Measurements from ENCODE around the gene LRMDA.

The LRMDA gene

GRCh38 chr10:76278811-76279460 is 847.5 kb downstream of the LRMDA start:
- Histone ChIP-seq H3K4me1 (no peaks in the 10 kb centered on the region), H4K20me1 (no peaks in the 10 kb centered on the region), H3K27me3 (no peaks in the 10 kb centered on the region), H3K4me2 (no peak overlapping the region), H3K9ac (no peak overlapping the region), H3K36me3 (no peaks in the 10 kb centered on the region), H3K9me3 (replicated peaks in 1 of 11) (peaks cover 22 to 32% (median 28%) of the 10 kb centered on the region in 11 experiments), H3K27ac (no peak overlapping the region), H3K4me3 (no peak overlapping the region)
- TF ChIP-seq Cebpa-rat (IDR thresholded peaks at IDR 0.05), result no peak

GRCh38 chr10:76281659-76282058 is 850.2 kb downstream of the LRMDA start:
- Histone ChIP-seq H3K27me3 (no peaks in the 10 kb centered on the region), H3K4me3 (no peak overlapping the region), H3K9ac (no peak overlapping the region), H3K36me3 (no peaks in the 10 kb centered on the region), H3K9me3 (replicated peaks in 1 of 11) (peaks cover 0 to 12% (median 4%) of the 10 kb centered on the region in 11 experiments; a peak in 5 of 22 replicates), H3K4me1 (no peaks in the 10 kb centered on the region), H4K20me1 (no peaks in the 10 kb centered on the region), H3K27ac (no peak overlapping the region), H3K4me2 (no peak overlapping the region)
- TF ChIP-seq Cebpa-rat (IDR thresholded peaks at IDR 0.05), result no peak

GRCh38 chr10:76282061-76283025 is 850.9 kb downstream of the LRMDA start:
- H4K20me1 ChIP-seq, result no peaks in the 10 kb centered on the region
- no peaks in the 10 kb centered on the region for H3K36me3 ChIP-seq
- H3K4me3 ChIP-seq, result no peak overlapping the region
- H3K4me1 ChIP-seq, result no peaks in the 10 kb centered on the region
- no peak for TF ChIP-seq Cebpa-rat (IDR thresholded peaks at IDR 0.05)
- H3K9ac ChIP-seq, result no peak overlapping the region
- no peaks in the 10 kb centered on the region for H3K27me3 ChIP-seq
- H3K27ac ChIP-seq, result no peak overlapping the region
- H3K9me3 ChIP-seq (replicated peaks in 1 of 11), result peaks cover 0 to 8% (median 0%) of the 10 kb centered on the region in 11 experiments; a peak in 1 of 22 replicates
- no peak overlapping the region for H3K4me2 ChIP-seq

GRCh38 chr10:76284351-76284750 is 852.9 kb downstream of the LRMDA start:
- H3K27me3 ChIP-seq, result no peaks in the 10 kb centered on the region
- H3K27ac ChIP-seq, result no peak overlapping the region
- no peak overlapping the region for H3K4me2 ChIP-seq
- no peaks in the 10 kb centered on the region for H3K4me1 ChIP-seq
- no peaks in the 10 kb centered on the region for H4K20me1 ChIP-seq
- no peak overlapping the region for H3K4me3 ChIP-seq
- peaks cover 0 to 8% (median 0%) of the 10 kb centered on the region in 11 experiments; a peak in 1 of 22 replicates for H3K9me3 ChIP-seq (replicated peaks in 1 of 11)
- no peak overlapping the region for H3K9ac ChIP-seq
- TF ChIP-seq Cebpa-rat (IDR thresholded peaks at IDR 0.05), result no peak
- H3K36me3 ChIP-seq, result no peaks in the 10 kb centered on the region

- no peak for TF ChIP-seq Cebpa-rat (IDR thresholded peaks at IDR 0.05)
- Histone ChIP-seq H3K9ac (no peak overlapping the region), H3K36me3 (no peaks in the 10 kb centered on the region), H4K20me1 (no peaks in the 10 kb centered on the region), H3K27me3 (no peaks in the 10 kb centered on the region), H3K4me2 (no peak overlapping the region), H3K27ac (no peak overlapping the region), H3K9me3 (replicated peaks in 1 of 11) (peaks cover 0 to 8% (median 0%) of the 10 kb centered on the region in 11 experiments; a peak in 1 of 22 replicates), H3K4me1 (no peaks in the 10 kb centered on the region), H3K4me3 (no peak overlapping the region)
Observed at GRCh38 chr10:76285012-76285411, 853.6 kb downstream of the LRMDA start.

GRCh38 chr10:76285515-76285914 is 854.1 kb downstream of the LRMDA start:
- Histone ChIP-seq H3K4me2 (no peak overlapping the region), H3K27ac (no peak overlapping the region), H3K4me3 (no peak overlapping the region), H4K20me1 (no peaks in the 10 kb centered on the region), H3K9ac (no peak overlapping the region), H3K36me3 (no peaks in the 10 kb centered on the region), H3K4me1 (no peaks in the 10 kb centered on the region), H3K27me3 (no peaks in the 10 kb centered on the region), H3K9me3 (replicated peaks in 1 of 11) (peaks cover 0 to 8% (median 0%) of the 10 kb centered on the region in 11 experiments; a peak in 1 of 22 replicates)
- TF ChIP-seq Cebpa-rat (IDR thresholded peaks at IDR 0.05), result no peak

GRCh38 chr10:76286536-76286935 is 855.1 kb downstream of the LRMDA start:
- Histone ChIP-seq H3K9ac (no peak overlapping the region), H3K9me3 (replicated peaks in 1 of 11) (peaks cover 0 to 8% (median 0%) of the 10 kb centered on the region in 11 experiments; a peak in 1 of 22 replicates), H4K20me1 (no peaks in the 10 kb centered on the region), H3K4me3 (no peak overlapping the region), H3K4me1 (no peaks in the 10 kb centered on the region), H3K36me3 (no peaks in the 10 kb centered on the region), H3K4me2 (no peak overlapping the region), H3K27ac (no peak overlapping the region), H3K27me3 (no peaks in the 10 kb centered on the region)
- no peak for TF ChIP-seq Cebpa-rat (IDR thresholded peaks at IDR 0.05)

- Histone ChIP-seq H3K4me3 (no peak overlapping the region), H3K4me1 (no peaks in the 10 kb centered on the region), H3K27ac (no peak overlapping the region), H3K4me2 (no peak overlapping the region), H3K36me3 (no peaks in the 10 kb centered on the region), H3K9ac (no peak overlapping the region), H3K27me3 (no peaks in the 10 kb centered on the region), H3K9me3 (replicated peaks in 1 of 11) (peaks cover 0 to 8% (median 0%) of the 10 kb centered on the region in 11 experiments; a peak in 1 of 22 replicates), H4K20me1 (no peaks in the 10 kb centered on the region)
- no peak for TF ChIP-seq Cebpa-rat (IDR thresholded peaks at IDR 0.05)
Observed at GRCh38 chr10:76287856-76288255, 856.4 kb downstream of the LRMDA start.

GRCh38 chr10:76291175-76291574 is 859.8 kb downstream of the LRMDA start:
- Histone ChIP-seq H3K4me1 (no peaks in the 10 kb centered on the region), H3K36me3 (no peaks in the 10 kb centered on the region), H3K9me3 (replicated peaks in 1 of 11) (no peaks in the 10 kb centered on the region), H3K4me3 (no peak overlapping the region), H3K4me2 (no peak overlapping the region), H3K9ac (no peak overlapping the region), H3K27ac (no peak overlapping the region), H4K20me1 (no peaks in the 10 kb centered on the region), H3K27me3 (no peaks in the 10 kb centered on the region)
- TF ChIP-seq Cebpa-rat (IDR thresholded peaks at IDR 0.05), result no peak

All from BLaER1 treated with 17β-estradiol and CSF1 and Interleukin-3, amounts not matched to agents 10 nM and 100 nM (cell line).